ENCODE measurements around the gene C9orf78.

- TF ChIP-seq CTCF (IDR thresholded peaks at IDR 0.05), result no peak
- no peak for TF ChIP-seq POLR2A (IDR thresholded peaks at IDR 0.05)
- TF ChIP-seq POLR2AphosphoS5 (IDR thresholded peaks at IDR 0.05), result no peak
Measured at GRCh38 chr9:129864991-129865647, 30.0 kb upstream of the C9orf78 start.

Measured in upper lobe of left lung (tissue), 4 donors.